OCI-LY3 (cell line): Measurements from ENCODE around the gene MEF2A.

Source experiments
- H2AFZ ChIP-seq: fragments of 200-600, 300-600 bp; shearing (Covaris generic); 2 replicates; pipeline ENCODE4 v1.6.0; 2014; ENCODE audit warnings: antibody characterized with exemption, low read depth, low read length
- H3K27ac ChIP-seq: fragments of 200-600, 300-600 bp; sonication (generic); 2 replicates; pipeline ENCODE4 v1.5.1; 2014; ENCODE audit warnings: mild to moderate bottlenecking, low read length, moderate library complexity, mixed read lengths
- H3K27me3 ChIP-seq: fragments of 200-600, 300-600 bp; sonication (generic); 2 replicates; pipeline ENCODE4 v1.6.1; 2014; ENCODE audit warnings: low read depth, low read length, mixed read lengths
- H3K36me3 ChIP-seq: fragments of 200-600, 300-600 bp; sonication (generic); replicated peaks from 2 replicates; pipeline ENCODE3; 2014; ENCODE audit warnings: low read depth, low read length, mixed read lengths
- H3K4me1 ChIP-seq: fragments of 300-600, 200-600 bp; sonication (generic); 2 replicates; pipeline ENCODE4 v1.6.1; 2014; ENCODE audit warnings: low read length, mixed read lengths
- H3K4me2 ChIP-seq: fragments of 200-600, 300-600 bp; sonication (generic); 2 replicates; pipeline ENCODE4 v1.6.1; 2014; ENCODE audit warnings: low read length, mixed read lengths
- H3K4me3 ChIP-seq: fragments of 300-600, 200-600 bp; sonication (generic); 2 replicates; pipeline ENCODE4 v1.5.1; 2014; ENCODE audit warnings: antibody characterized with exemption, mild to moderate bottlenecking, low read length, moderate library complexity
- H3K79me2 ChIP-seq: fragments of 300-600, 200-600 bp; shearing (Covaris generic); 2 replicates; pipeline ENCODE4 v1.6.1; 2014; ENCODE audit warnings: mild to moderate bottlenecking, low read length, mixed read lengths
- H3K9ac ChIP-seq: fragments of 300-600, 200-600 bp; shearing (Covaris generic); 2 replicates; pipeline ENCODE4 v1.6.0; 2014; ENCODE audit warnings: mild to moderate bottlenecking, low read length, moderate library complexity
- H3K9me3 ChIP-seq: fragments of 200-600, 300-600 bp; shearing (Covaris generic); 2 replicates; pipeline ENCODE4 v1.6.1; 2014; ENCODE audit warnings: low read length, mixed read lengths; ENCODE audit not compliant: insufficient read depth
- H4K20me1 ChIP-seq: fragments of 200-600, 300-600 bp; sonication (generic); 2 replicates; pipeline ENCODE4 v1.6.1; 2016; ENCODE audit warnings: low read length, mixed read lengths; ENCODE audit not compliant: insufficient read depth
- CTCF ChIP-seq: fragments of 200-600, 300-600 bp; sonication (generic); IDR thresholded peaks from 2 replicates; pipeline ENCODE4 v1.5.1; 2014; ENCODE audit warnings: antibody characterized with exemption, low read length, low read depth
- EZH2phosphoT487 ChIP-seq: fragments of 200-600 bp; shearing (Covaris generic); IDR thresholded peaks from 2 replicates; pipeline ENCODE4 v1.6.1; 2018; ENCODE audit warnings: antibody characterized with exemption, mixed run types, low read depth

The MEF2A gene

GRCh38 chr15:99615460-99615859, 49.7 kb downstream of the MEF2A start:
- H3K4me3 ChIP-seq: no peak overlapping the region
- H3K4me1 ChIP-seq: peaks cover 6% of the 10 kb centered on the region; the same call in 1 of the 2 replicates
- no peak overlapping the region for H2AFZ ChIP-seq
- no peaks in the 10 kb centered on the region for H3K36me3 ChIP-seq
- no peaks in the 10 kb centered on the region for H3K27me3 ChIP-seq
- peaks cover 67% of the 10 kb centered on the region for H4K20me1 ChIP-seq
- peaks cover 52% of the 10 kb centered on the region for H3K79me2 ChIP-seq
- H3K4me2 ChIP-seq: no peak overlapping the region
- H3K27ac ChIP-seq: no peak overlapping the region
- TF ChIP-seq CTCF: no peak
- TF ChIP-seq EZH2phosphoT487: no peak
- no peaks in the 10 kb centered on the region for H3K9me3 ChIP-seq
- no peak overlapping the region for H3K9ac ChIP-seq

- Histone ChIP-seq H3K36me3 (no peaks in the 10 kb centered on the region), H3K27me3 (no peaks in the 10 kb centered on the region), H3K27ac (no peak overlapping the region), H3K9me3 (no peaks in the 10 kb centered on the region), H3K9ac (no peak overlapping the region), H3K4me1 (peaks cover 6% of the 10 kb centered on the region; the same call in 1 of the 2 replicates), H3K79me2 (peaks cover 54% of the 10 kb centered on the region), H2AFZ (no peak overlapping the region), H4K20me1 (peaks cover 66% of the 10 kb centered on the region), H3K4me2 (no peak overlapping the region), H3K4me3 (no peak overlapping the region)
- no peak for TF ChIP-seq CTCF
- no peak for TF ChIP-seq EZH2phosphoT487
Observed at GRCh38 chr15:99616129-99616528, 50.3 kb downstream of the MEF2A start.

- Histone ChIP-seq H3K79me2 (peaks cover 53% of the 10 kb centered on the region), H2AFZ (no peak overlapping the region), H3K9me3 (no peaks in the 10 kb centered on the region), H3K27me3 (no peaks in the 10 kb centered on the region), H3K9ac (no peak overlapping the region), H3K36me3 (no peaks in the 10 kb centered on the region), H3K4me1 (peaks cover 6% of the 10 kb centered on the region; the same call in 1 of the 2 replicates), H3K4me3 (no peak overlapping the region), H4K20me1 (peaks cover 59% of the 10 kb centered on the region), H3K27ac (no peak overlapping the region), H3K4me2 (no peak overlapping the region)
- TF ChIP-seq EZH2phosphoT487: no peak
- no peak for TF ChIP-seq CTCF
Observed at GRCh38 chr15:99616773-99617342, 51.1 kb downstream of the MEF2A start.

- Histone ChIP-seq H3K27ac (no peak overlapping the region), H4K20me1 (peaks cover 46% of the 10 kb centered on the region), H3K4me2 (no peak overlapping the region), H3K9me3 (no peaks in the 10 kb centered on the region), H3K79me2 (peaks cover 61% of the 10 kb centered on the region), H3K4me1 (peaks cover 6% of the 10 kb centered on the region; the same call in 1 of the 2 replicates), H2AFZ (no peak overlapping the region), H3K27me3 (no peaks in the 10 kb centered on the region), H3K9ac (no peak overlapping the region), H3K4me3 (no peak overlapping the region), H3K36me3 (no peaks in the 10 kb centered on the region)
- no peak for TF ChIP-seq EZH2phosphoT487
- TF ChIP-seq CTCF: no peak
Observed at GRCh38 chr15:99618941-99619411, 53.2 kb downstream of the MEF2A start.
